Activated CD4-positive, alpha-beta T cell treated with anti-CD3 and anti-CD28 coated beads, Interleukin-2, amount 10 ng/mL, durations not matched to agents 7 days and 5 days (primary cell): ENCODE data around the gene SNX9. TPM values are rescaled to one million over a fixed set of nuclear protein-coding genes. Genes with fewer than 3 reads are reported as not detected.

Experiments
- CTCF ChIA-PET: fragments of 350-600 bp; sonication (Branson Sonifier 250); formaldehyde crosslinking; loops from one replicate; lab custom pipeline; 2021; ENCODE audit warnings: antibody characterized with exemption; lab: Charles Lee
- POLR2A ChIA-PET: fragments of 350-600 bp; sonication (Branson Sonifier 250); formaldehyde crosslinking; loops from one replicate; lab custom pipeline; 2021; ENCODE audit warnings: antibody characterized with exemption; lab: Charles Lee
- DNase-seq: peaks from one replicate; pipeline ENCODE4 v3.0.0-alpha.2; 2020
- H3K27ac Mint-ChIP-seq: one replicate; pipeline ENCODE4 v1.8.0; 2021; ENCODE audit warnings: mild to moderate bottlenecking, moderate library complexity, mixed read lengths
- H3K27me3 Mint-ChIP-seq: one replicate; pipeline ENCODE4 v1.8.0; 2021; ENCODE audit warnings: mixed read lengths
- H3K36me3 Mint-ChIP-seq: one replicate; pipeline ENCODE4 v1.8.0; 2021; ENCODE audit warnings: low read depth, mixed read lengths
- H3K4me1 Mint-ChIP-seq: one replicate; pipeline ENCODE4 v1.8.0; 2021; ENCODE audit warnings: mixed read lengths
- H3K4me3 Mint-ChIP-seq: one replicate; pipeline ENCODE4 v1.8.0; 2021; ENCODE audit warnings: mild to moderate bottlenecking, moderate library complexity, mixed read lengths
- H3K9me3 Mint-ChIP-seq: one replicate; pipeline ENCODE4 v1.8.0; 2021; ENCODE audit warnings: mixed read lengths
- total RNA-seq, 2 experiments: library from RNA; stranded (reverse); gene quantifications; one replicate each; pipeline ENCODE4 v1.2.3, GENCODE V29; 2021

The SNX9 gene
- total RNA-seq: 10 to 100 TPM in 1 of 2 experiments, 1 to 10 TPM in 1; 9.4 to 10.7 TPM

DNA sequence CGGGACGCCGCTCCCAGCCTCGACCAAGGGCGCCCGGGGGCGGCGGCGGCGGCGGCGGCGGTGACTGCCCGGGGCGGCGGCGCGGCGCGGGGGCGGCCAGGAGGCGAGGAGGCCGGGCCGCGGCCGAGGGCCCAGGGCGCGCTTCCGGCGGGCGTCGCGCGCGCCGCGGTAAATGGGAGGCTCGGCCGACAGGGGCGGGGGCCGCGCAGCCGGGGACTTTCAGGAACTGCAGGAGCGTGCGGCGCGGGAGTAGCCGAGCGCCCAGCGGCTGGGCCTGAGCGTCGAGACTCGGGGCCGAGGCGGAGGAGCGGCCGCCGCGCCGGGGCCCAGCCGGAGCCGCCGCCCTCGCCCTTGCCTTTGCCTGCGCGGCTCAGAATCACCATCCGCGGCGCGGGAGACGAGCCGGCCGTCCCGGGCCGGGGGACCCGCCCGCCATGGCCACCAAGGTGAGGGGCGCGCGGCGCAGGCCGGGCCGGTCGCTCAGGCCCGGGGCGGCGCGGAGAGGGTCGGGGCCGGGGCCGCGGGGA is at the start of gene SNX9:
Gene SNX9 (plus strand): TSS at position 246 of the 527 bp plus-strand sequence. CDS start 189 bp downstream, at position 435.
- peaks cover 26% of the 10 kb centered on the region for H3K4me1 Mint-ChIP-seq
- H3K36me3 Mint-ChIP-seq: peaks cover 7% of the 10 kb centered on the region
- POLR2A ChIA-PET: no interaction called here
- peaks cover 42% of the 10 kb centered on the region for H3K27me3 Mint-ChIP-seq
- H3K9me3 Mint-ChIP-seq: no peaks in the 10 kb centered on the region
- H3K27ac Mint-ChIP-seq: peak within 1 kb of the TSS; percentile 89
- H3K4me3 Mint-ChIP-seq: peak within 1 kb of the TSS; percentile 79
- CTCF ChIA-PET: interaction anchor here (1.0 kb wide), 1 partner anchor 12 kb away, joined by 3 read pairs; no protein-coding TSS in a partner anchor
- peak; percentile 60 for DNase-seq

DNA sequence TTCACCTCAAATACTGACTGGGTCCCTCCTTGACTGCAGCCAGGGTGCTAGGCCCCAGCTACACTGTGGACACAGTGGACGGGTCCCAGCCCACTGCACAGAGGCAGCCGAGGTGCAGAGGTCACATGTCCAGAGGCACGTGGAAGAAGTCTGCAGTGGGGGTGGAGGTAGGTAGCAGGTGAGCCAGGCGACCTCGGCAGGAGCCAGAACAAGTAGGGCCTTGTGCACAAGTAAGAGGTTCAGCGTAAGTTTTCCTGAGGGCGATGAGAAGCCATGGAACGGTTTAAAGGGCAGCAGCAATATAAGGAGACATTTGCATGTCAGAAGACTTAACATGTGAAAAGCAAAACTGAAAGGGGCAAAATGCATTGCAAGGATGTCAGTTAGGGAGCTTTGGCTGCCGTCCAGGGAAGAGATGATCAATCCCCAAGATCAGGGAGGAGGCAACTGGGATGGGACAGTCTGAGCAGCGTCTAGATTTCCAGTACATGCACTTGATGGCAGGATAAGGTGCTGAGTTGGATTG is 49.7 kb upstream of the SNX9 start:
- peaks cover 22% of the 10 kb centered on the region for H3K27me3 Mint-ChIP-seq
- POLR2A ChIA-PET: no interaction called here
- no peak overlapping the region for H3K4me3 Mint-ChIP-seq
- CTCF ChIA-PET: interaction anchor here (0.9 kb wide), 1 partner anchor 13 kb away, joined by 3 read pairs; no protein-coding TSS in a partner anchor
- peaks cover 11% of the 10 kb centered on the region for H3K4me1 Mint-ChIP-seq
- no peaks in the 10 kb centered on the region for H3K36me3 Mint-ChIP-seq
- DNase-seq: no peak
- no peak overlapping the region for H3K27ac Mint-ChIP-seq
- H3K9me3 Mint-ChIP-seq: peaks cover 7% of the 10 kb centered on the region

DNA sequence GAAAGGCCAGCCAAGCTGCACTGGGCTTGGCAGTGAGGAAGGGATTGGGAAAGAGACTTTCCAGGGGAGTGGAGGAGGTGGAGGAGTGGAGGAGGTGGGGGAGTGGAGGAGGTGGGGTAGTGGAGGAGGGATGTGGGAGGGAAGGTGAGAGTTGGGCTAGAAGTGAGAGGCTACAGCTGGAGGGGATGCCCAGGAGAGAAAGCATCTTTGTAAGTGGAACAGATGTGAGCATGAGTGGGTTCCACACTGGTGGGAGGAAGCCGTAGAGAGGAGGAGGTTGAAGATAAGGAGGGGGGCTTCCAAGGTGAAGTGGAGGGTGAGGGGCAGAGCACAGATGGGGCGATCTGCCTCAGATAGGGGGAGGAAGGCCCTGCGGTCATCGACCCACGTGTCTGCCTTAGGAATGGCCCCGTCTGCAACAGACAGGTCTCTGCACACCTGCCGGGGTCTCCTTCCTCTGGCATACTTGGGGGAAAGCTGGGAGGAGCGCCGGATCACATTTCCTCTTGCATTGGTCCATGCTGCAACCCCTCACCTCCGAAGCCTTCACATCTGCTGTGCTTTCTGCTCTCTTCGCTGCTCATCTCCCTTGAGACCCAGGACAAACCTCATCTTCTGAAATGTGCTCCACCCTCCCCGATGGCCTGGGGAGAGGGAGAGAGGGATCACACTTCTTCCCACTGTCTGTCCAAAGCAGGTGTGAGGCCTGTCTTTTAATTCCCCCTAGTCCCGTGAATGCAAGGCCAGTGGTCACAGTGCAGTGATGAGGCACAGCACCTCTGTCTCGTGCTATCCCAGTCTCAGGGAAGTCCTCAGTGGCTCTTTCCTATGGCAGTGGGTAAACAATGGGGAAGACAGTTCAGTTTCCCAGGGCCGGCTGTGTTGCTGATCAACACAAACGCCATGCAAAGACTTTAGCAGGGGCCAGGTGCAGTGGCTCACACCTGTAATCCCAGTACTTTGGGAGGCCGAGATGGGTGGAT is 48.6 kb upstream of the SNX9 start:
- POLR2A ChIA-PET: no interaction called here
- peaks cover 7% of the 10 kb centered on the region for H3K9me3 Mint-ChIP-seq
- H3K27ac Mint-ChIP-seq: peak overlapping the region; percentile 2
- no peak overlapping the region for H3K4me3 Mint-ChIP-seq
- no peak for DNase-seq
- peaks cover 3% of the 10 kb centered on the region for H3K4me1 Mint-ChIP-seq
- CTCF ChIA-PET: no interaction called here
- no peaks in the 10 kb centered on the region for H3K36me3 Mint-ChIP-seq
- H3K27me3 Mint-ChIP-seq: peaks cover 28% of the 10 kb centered on the region

DNA sequence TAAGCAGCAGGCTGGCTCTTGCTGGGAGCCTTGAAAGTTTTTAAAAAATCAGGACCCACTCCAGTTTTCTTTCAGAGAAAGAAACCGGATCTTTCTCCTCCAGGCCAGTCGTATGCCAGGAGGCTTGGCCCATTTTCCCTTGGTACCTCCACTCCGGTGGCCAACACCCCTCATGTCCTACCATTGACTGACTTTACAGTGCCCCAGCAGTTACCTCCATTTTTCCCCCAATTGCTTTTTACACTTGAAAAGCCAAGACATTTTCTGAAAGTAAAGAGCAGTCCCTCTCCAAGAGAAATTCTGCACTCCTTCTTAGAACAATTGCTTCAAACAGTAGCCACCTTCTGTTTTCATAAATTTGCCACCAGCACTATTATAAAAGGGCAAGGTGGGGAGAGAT is 47.7 kb upstream of the SNX9 start:
- Mint-ChIP-seq H3K27me3 (peaks cover 36% of the 10 kb centered on the region), H3K36me3 (no peaks in the 10 kb centered on the region), H3K27ac (no peak overlapping the region), H3K4me3 (no peak overlapping the region), H3K9me3 (peaks cover 7% of the 10 kb centered on the region), H3K4me1 (no peaks in the 10 kb centered on the region)
- CTCF ChIA-PET: interaction anchor here (0.6 kb wide), 1 partner anchor 242 kb away, joined by 3 read pairs; no protein-coding TSS in a partner anchor
- POLR2A ChIA-PET: no interaction called here
- no peak for DNase-seq

DNA sequence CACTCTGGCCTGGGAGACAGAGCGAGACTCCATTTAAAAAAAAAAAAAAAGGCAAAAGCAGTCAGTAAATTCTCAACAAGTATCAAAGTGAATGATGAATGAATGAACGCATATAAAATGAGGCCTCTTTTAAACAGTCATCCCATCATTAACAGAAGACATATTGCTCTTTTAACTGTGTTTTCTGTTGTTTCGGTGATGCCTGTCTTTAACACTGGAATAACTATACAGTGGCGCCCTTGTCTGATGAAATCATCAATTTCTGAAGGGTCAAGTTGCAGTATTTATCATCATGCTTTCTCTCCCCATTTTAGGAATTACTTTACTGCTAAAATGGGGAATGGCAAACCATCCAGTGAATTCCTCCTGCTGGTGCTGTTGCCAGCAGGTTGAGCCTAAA is 45.7 kb upstream of the SNX9 start:
- Mint-ChIP-seq H3K4me1 (no peaks in the 10 kb centered on the region), H3K27me3 (peaks cover 40% of the 10 kb centered on the region), H3K9me3 (peaks cover 10% of the 10 kb centered on the region), H3K36me3 (no peaks in the 10 kb centered on the region), H3K4me3 (no peak overlapping the region), H3K27ac (no peak overlapping the region)
- CTCF ChIA-PET: no interaction called here
- DNase-seq: no peak
- POLR2A ChIA-PET: no interaction called here

DNA sequence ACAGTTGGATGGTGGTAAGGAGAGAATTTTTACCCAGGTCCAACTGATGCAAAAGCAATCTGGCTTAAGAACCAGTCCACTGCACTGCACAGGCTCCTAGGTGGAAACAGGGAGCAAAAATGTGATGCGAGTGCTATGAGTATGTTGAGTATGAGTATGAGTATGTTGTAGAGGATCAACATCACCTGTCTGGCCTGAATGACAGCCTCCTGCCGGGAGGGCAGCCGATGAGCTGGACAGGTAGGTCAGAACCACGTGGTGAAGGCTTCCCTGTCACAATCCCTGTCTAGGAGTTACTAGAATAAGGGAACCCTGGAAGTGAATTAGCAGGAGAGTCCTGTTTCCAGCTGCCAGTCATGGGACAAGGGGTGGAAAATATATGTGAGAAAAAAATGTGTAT is 44.3 kb upstream of the SNX9 start:
- Mint-ChIP-seq H3K27ac (no peak overlapping the region), H3K4me1 (no peaks in the 10 kb centered on the region), H3K27me3 (peaks cover 38% of the 10 kb centered on the region), H3K4me3 (no peak overlapping the region), H3K9me3 (peaks cover 5% of the 10 kb centered on the region), H3K36me3 (no peaks in the 10 kb centered on the region)
- no peak for DNase-seq
- POLR2A ChIA-PET: no interaction called here
- CTCF ChIA-PET: no interaction called here

DNA sequence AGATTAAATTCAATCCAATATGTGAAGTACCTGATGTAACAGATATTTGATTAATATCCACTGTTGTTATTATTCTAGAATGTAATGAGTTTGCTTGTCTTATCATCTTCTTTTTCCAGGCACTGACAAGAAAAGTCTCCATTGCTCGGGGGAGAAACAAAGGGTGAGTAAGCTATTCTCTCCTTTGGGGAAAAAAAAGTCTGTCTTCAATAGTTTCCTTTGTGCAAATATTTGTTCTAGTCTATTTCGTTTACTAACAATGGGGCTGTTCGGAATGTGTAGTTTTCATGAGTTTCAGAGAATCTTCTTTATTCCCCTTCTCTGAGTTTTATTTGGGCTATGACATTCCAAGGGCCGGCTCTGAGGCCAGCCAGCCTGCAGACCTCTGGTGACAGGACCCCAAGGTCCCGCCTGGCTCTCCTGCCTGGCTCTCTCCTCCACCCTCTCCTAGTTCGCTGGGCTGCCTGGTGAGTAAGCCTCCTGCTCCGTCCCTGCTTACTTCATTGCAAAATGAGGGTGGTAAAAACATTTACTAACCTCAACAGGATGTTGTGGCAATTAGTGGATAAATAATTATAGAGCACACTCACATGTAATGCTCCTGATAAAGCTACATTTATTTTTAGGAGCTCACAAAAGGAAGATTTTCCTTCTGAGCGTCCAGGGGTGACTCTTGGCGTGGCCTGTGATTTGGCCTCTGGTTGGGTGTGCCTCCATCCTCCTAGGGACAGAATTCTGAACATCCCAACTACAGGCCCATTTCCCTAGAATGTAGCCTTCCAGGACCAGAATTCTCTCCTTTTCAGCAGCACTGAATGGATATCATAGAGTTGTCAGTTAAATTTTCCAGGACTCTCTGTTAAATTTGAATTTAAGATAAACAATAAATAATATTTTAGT is 43.1 kb upstream of the SNX9 start:
- H3K4me1 Mint-ChIP-seq: no peaks in the 10 kb centered on the region
- CTCF ChIA-PET: no interaction called here
- no peak overlapping the region for H3K27ac Mint-ChIP-seq
- no peak for DNase-seq
- H3K9me3 Mint-ChIP-seq: peaks cover 3% of the 10 kb centered on the region
- H3K36me3 Mint-ChIP-seq: no peaks in the 10 kb centered on the region
- POLR2A ChIA-PET: no interaction called here
- peaks cover 35% of the 10 kb centered on the region for H3K27me3 Mint-ChIP-seq
- no peak overlapping the region for H3K4me3 Mint-ChIP-seq

DNA sequence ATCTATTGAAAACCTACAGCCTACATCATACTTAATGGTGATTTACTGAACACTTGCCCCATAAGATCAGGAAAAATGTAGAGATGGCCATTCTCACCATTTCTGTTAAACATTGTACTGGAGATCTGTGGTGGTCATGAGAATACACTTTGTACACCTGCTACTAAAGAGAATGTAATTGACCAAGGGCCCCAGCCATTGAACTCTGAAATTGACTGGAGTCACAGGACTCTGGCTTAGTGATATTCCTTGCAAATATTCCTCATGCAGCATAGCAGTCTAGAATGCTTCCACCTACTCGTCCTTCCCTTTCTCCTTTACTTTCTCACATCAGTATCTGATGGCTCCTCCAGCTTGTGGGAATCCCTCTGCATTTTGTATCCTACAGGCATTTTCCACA is 37.4 kb upstream of the SNX9 start:
- peaks cover 3% of the 10 kb centered on the region for H3K9me3 Mint-ChIP-seq
- CTCF ChIA-PET: interaction anchor here (1.2 kb wide), 1 partner anchor 15 kb away, joined by 4 read pairs; no protein-coding TSS in a partner anchor
- no peak overlapping the region for H3K4me3 Mint-ChIP-seq
- no peak overlapping the region for H3K27ac Mint-ChIP-seq
- POLR2A ChIA-PET: no interaction called here
- H3K36me3 Mint-ChIP-seq: no peaks in the 10 kb centered on the region
- H3K27me3 Mint-ChIP-seq: peaks cover 27% of the 10 kb centered on the region
- DNase-seq: no peak
- H3K4me1 Mint-ChIP-seq: no peaks in the 10 kb centered on the region

DNA sequence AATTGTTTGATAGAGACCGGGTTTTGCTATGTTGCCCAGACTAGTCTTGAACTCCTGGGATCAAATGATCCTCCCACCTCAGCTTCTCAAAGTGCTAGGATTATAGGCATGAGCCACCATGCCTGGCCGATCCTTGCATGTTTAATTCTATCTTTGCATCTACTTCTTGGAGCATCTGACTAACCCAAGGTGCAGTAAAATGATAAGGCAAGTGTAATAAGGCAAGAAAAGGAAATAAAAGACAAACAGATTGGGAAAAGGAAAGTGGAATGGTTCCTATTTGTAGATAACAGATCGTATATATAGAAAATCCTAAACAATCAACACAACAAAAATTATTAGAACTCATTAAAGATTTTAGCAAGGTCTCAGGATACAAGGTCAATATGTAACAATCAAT is 36.8 kb upstream of the SNX9 start:
- no peaks in the 10 kb centered on the region for H3K36me3 Mint-ChIP-seq
- H3K27ac Mint-ChIP-seq: no peak overlapping the region
- H3K4me3 Mint-ChIP-seq: no peak overlapping the region
- CTCF ChIA-PET: no interaction called here
- no peaks in the 10 kb centered on the region for H3K4me1 Mint-ChIP-seq
- peaks cover 26% of the 10 kb centered on the region for H3K27me3 Mint-ChIP-seq
- POLR2A ChIA-PET: no interaction called here
- DNase-seq: no peak
- H3K9me3 Mint-ChIP-seq: peaks cover 3% of the 10 kb centered on the region

DNA sequence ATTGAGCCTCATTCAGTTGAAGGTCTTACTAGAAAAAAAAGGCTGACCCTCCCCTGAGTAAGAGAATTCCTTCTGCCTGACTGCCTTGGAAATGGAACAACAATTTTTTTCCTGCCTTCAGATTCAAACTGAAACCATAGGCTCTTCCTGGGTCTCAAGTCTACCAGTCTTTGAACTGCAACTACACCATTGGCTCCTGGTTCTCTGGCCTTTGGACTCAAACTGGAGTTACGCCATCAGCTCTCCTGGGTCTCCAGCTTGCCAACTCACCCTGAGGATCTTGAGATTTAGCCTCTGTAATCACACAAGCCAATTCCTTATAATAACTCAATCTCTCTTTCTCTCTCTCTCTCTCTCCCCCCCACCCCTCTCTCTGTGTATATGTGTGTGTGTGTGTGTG is 36.0 kb upstream of the SNX9 start:
- no peaks in the 10 kb centered on the region for H3K4me1 Mint-ChIP-seq
- H3K4me3 Mint-ChIP-seq: no peak overlapping the region
- POLR2A ChIA-PET: no interaction called here
- no peak for DNase-seq
- peaks cover 2% of the 10 kb centered on the region for H3K9me3 Mint-ChIP-seq
- CTCF ChIA-PET: interaction anchor here (0.6 to 1.2 kb wide), 2 partner anchors 27 to 40 kb away, joined by 3 read pairs; no protein-coding TSS in a partner anchor
- peaks cover 30% of the 10 kb centered on the region for H3K27me3 Mint-ChIP-seq
- H3K36me3 Mint-ChIP-seq: no peaks in the 10 kb centered on the region
- H3K27ac Mint-ChIP-seq: no peak overlapping the region

DNA sequence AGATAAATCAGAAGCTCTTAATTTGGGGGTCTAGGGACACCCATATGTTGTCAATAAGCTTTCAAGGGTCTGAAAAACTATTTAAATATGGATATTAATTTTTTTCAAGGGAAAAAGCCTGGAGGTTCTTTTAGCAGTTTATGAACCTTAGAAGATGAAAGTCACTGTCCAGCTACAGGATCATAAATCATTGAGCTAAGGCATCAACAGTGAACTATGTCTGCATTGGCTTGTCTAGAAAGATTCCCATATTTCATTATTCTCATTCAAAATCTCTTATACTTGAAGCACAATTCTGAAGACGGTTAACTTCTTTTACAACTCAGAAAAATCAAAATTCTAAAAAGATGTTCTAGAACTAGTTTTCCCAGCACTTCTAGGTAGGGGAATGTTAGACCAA is 34.9 kb upstream of the SNX9 start:
- Mint-ChIP-seq H3K27me3 (peaks cover 26% of the 10 kb centered on the region), H3K4me1 (no peaks in the 10 kb centered on the region), H3K36me3 (no peaks in the 10 kb centered on the region), H3K9me3 (no peaks in the 10 kb centered on the region), H3K4me3 (no peak overlapping the region), H3K27ac (no peak overlapping the region)
- no peak for DNase-seq
- ChIA-PET POLR2A (no interaction called here), CTCF (interaction anchor here (1.2 kb wide), 1 partner anchor 28 kb away, joined by 3 read pairs; no protein-coding TSS in a partner anchor)

DNA sequence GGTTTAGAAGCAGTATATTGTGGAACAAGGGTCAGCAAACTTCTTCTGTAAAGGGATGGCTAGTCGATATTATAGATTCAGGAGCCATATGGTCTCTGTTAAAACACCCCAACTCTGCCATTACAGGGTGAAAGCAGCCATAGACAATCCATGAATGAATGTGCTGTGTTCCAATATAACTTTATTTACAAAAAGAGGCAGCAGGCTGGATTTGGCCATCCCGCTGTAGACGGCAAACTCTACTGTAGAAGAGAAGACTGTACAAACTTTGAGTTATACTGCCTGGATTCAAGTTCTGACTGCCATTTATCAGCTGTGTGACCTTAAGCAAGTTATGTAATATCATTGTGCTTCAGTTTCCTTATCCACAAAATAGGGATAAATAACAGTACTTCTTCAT is 33.7 kb upstream of the SNX9 start:
- H3K4me3 Mint-ChIP-seq: no peak overlapping the region
- no peak for DNase-seq
- ChIA-PET POLR2A (no interaction called here), CTCF (interaction anchor here (0.7 kb wide), 1 partner anchor 178 kb away, joined by 3 read pairs; no protein-coding TSS in a partner anchor)
- H3K36me3 Mint-ChIP-seq: peaks cover 2% of the 10 kb centered on the region
- H3K27me3 Mint-ChIP-seq: peaks cover 30% of the 10 kb centered on the region
- H3K27ac Mint-ChIP-seq: no peak overlapping the region
- no peaks in the 10 kb centered on the region for H3K4me1 Mint-ChIP-seq
- peaks cover 4% of the 10 kb centered on the region for H3K9me3 Mint-ChIP-seq
